DMS79 (cell line): ENCODE measurements around the gene MYO3B.

Source experiments
- DNase-seq: peaks from one replicate; lab custom pipeline; 2025; lab: John Stamatoyannopoulos, UW

Gene MYO3B

DNA sequence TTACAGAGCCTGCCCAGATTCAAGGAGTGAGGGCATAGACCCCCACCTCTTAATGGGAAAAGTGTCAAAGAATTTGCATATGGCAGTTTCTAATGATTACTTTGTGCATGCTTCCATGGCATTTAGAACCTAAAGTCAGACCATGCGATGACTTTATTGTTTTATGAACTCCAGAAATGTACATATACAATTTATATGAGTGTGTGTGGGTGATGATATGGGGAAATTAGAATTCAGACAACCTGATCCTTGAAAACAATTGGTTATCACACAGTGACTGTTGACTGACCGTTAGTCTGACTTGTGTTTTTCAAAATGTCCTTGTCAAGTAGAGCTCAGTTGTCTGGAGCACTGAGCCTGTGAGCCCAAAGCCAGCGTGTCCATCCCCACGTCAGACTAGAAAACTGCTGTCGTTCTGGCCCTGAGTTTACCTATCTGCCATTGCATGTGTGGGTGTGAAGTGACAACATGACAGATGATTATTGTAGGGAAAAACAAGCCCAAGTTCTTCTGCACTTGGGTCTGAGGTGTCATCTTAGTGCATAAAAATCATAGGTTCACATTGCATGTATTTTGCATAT lies 128.4 kb downstream of the MYO3B start:
- DNase-seq: no peak

DNA sequence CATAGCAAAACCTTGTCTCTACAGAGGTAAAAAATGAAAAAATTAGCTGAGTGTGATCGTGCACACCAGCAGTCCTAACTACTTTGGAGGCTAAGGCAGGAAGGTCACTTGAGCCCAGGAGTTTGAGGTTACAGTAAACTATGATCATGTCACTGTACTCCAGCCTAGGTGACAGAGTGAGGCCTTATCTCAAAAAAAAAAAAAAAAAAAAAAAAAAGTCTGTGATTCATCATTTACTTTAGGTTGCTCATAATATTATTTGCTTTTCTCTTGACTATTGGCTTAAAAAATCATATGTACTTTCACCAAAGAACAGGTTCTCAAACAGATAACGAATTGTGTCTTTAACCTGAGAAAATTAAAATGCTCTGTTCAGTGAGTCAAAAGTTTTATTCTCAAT lies 129.1 kb downstream of the MYO3B start:
- DNase-seq: no peak

DNA sequence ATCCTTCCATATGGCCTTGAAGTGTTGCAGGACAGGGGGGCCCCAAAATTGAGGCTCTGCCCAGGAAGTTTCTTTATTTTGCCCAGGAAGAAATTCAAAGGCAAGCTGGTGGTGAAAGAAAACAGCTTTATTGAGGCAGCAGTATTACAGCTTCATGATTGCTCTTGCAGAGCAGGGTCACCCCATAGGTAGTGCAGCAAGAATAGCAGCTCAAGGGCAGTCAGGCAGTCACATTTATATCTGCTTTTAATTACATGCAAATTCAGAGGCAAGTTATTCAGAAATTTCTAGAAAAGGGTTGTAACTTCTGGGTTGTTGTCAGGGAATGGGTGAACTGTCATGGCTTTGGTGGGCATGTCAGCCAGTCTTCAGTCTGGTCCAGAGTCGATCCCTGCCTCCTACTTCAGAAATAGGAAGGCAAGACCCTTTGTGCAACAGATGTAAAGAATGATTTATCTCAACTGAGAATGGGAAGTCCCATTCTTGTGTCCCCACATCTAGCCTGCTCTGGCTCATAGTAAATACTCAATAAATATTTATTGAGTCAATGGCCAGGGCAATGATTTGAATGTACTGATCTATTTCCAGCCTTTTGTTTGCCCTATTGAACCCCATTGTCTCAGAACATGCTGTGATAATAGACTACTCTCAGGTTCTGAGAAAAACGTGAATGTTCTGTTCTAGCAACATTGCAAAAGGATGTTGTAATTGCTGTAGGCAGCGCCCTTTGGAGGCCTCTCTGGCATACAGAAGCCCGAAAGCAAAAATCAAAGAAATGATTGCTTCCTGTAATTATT lies 129.8 kb downstream of the MYO3B start:
- no peak for DNase-seq

DNA sequence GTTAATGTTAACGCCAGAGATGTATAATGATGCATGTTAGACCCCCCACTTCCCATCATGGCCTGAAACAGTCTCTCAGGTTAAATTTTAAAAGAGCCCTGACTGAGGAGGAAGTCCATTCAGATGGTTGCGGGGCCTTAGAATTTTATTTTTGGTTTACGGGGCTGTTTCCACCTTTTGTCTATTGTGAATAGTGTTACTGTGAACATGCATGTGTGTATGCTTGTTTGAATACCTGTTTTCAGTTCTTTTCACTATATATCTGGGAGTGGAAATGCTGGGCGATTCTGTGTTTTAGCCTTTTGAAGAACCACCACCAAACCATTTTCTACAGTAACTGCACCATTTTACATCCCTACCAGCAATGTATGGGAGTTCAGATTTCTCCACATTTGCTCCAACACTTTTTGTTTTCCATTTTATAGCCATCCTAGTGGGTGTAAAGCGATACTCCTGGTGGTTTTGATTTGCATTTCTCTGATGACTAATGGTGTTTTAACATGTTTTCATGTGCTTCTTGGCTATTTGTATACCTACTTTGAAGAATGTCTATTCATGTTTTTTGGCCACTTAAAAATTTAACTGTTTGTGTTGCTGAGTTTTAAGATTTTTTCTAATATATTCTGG lies 133.0 kb downstream of the MYO3B start:
- DNase-seq: no peak

DNA sequence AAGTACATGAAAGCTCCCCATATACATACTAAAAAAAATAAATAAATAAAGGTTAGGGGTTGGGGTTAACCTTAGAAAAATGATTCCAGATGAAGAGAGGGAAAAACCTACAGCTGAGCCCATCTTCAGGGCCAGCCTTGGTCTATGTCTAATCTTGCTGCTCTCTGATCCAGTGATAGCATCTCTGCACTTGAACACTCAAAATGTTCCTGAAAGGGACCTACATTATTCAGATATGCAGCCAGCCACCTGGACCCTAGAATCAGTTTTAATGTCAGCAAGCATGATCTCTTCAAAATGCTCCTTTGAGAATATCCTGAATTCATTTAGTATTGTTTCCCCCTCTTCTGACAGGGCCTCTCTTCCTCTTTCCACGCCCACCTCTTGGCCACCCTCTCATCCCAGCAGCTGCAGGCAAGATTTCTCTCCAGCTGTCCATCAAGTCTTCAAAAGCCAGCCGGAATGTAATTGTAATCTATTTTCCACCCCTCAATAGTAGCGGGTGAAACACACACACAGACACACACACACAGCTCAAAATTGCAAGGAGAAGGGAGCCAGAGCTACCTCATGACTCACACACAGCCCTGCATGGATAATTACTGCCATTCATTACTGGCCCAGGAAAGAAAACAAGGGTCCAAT lies 135.5 kb downstream of the MYO3B start:
- no peak for DNase-seq

DNA sequence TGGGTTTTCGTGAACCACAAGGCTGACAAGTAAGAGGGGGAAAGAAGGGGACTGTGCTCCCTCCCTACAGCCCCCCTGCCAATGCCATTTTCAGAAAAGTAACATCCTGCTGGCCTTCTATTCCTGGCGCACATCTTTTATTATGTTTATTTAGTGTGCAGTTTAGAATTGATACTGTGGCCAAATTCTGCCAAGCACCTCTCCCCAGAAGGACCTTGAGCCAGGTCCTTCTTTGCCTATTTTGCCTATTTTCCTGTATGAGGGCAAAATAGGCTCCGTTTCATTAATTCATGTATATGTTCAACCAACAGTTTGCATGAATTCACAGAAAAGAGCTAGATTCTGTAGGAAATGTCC lies 136.0 kb downstream of the MYO3B start:
- DNase-seq: no peak

DNA sequence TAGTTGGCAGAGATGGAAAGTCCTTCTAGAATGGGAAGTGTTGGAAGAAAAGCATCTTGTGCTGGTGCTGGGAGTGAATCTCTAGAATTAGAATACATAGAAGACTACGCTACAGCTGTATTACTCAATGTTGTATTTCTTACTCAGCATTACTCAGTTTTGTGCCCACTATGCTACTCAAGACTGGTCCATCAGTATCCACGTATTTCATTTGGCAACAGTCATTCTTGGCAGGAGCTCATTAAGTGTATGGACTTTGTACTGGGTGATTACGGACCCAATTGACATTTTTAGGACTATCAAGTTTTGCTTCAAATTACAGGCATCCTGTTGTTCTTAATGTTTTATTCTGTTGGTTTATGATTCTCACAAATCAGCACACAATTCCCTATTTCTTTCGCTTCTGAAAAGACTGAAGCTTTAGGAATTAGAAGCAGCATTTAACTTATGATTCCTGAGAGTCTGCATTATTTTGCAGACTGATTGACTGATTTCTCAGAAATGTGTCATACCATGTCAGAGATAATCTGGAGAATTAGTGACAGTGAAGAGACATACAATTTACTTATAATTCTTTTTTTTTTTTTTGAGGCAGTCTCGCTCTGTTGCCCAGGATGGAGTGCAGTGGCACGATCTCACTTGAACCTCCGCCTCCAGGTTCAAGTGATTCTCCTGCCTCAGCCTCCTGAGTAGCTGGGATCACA lies 136.9 kb downstream of the MYO3B start:
- DNase-seq: no peak

DNA sequence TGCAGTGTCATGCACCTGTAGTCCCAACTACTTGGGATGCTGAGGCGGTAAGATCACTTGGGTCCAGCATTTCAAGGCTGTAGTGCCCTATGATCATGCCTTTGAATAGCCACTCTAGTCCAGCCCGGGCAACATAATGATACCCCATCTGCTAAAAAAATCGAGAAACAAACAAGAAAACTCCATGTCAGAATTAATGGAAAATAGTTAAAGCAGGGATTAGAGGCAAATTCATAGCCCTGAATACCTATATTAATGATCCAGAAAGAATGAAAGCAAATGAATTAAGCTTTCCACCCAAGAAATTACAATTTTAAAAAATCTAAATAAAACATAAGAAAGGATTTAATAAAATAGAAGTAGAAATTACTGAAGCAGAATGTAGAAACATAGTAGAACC lies 143.0 kb downstream of the MYO3B start:
- DNase-seq: no peak

DNA sequence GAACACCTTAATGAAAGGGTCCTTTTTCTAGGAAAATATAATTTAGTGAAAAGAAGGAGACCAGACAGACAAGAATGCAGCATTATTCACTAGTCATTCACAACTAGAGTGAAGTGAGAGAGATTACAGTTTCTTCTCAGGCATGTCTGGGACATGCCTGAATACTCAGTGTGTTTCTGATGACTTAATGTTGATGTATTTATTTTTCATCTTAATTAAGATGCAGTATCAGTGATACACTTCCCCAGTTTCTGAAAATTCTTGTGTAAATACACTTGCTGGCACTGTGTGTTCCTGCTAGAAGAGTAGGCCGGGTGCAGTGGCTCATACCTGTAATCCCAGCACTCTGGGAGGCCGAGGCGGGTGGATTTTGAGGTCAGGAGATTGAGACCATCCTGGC lies 143.6 kb downstream of the MYO3B start:
- DNase-seq: no peak

DNA sequence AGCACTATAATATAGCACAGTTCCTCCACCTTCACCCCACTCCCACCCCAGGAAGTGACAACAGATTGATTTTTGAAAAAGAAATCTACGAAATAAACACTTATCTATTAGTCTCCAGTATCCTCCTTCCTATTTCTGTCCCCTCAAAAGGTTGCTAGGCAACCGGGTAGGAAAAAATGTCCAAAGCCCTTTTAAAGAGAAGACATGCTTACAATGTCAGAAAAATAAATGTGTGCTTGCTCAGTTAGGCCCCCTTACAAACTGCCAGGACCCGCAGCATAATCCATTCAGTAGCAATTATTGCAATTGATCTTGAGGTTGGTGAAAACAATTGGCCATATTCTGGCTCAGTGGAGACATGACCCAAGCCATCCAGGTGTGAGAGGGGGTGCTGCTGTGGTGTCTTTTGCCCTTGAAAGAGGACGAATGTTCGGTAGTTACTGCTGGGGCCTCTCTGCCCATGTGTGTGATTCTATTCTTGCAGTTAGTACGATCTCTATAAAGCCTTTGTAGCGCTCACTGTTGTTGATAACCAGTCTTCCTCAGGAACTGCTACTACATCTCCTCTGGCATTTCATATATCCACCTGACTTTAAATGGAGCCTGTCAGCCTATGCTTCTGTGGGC lies 144.3 kb downstream of the MYO3B start:
- DNase-seq: no peak

DNA sequence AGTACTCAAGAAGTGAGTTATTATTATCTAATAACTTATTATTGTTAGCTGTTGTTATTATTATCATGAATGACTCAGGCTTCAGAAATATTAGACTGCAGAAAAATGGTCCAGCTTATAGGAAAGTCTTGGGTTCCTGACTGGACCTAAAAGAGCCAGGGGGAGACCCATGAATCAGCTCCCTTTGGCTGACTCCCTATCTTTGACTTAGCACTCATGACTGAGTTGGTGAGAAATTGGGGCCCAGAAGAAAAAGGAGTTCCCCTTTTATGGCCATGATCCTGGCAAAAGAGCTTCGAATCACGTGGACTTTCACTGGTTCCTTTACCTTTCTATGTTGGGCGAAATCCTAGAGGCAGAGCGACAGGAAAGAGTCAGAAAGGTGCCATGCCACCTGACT lies 145.8 kb downstream of the MYO3B start:
- no peak for DNase-seq

DNA sequence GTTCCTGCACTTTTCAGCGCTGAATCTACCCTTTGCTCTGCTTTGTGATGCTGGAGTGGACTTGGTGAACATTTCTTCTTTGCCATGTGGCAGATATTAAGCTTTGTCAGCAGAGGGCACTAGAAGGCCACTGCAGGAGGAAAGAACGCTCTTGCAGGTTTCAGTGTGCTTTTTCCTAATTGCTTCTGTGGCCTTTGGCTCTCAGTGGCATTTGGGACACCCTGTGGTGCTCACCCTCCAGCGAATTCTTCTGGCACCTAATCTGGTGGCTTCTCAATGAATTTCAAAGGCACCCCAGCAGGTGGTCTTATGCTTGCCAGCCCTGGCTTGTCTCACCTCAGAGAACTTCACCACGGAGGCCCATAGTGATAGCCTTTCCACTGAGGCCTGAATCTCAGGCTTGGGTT lies 146.7 kb downstream of the MYO3B start:
- peak; percentile 42 for DNase-seq

DNA sequence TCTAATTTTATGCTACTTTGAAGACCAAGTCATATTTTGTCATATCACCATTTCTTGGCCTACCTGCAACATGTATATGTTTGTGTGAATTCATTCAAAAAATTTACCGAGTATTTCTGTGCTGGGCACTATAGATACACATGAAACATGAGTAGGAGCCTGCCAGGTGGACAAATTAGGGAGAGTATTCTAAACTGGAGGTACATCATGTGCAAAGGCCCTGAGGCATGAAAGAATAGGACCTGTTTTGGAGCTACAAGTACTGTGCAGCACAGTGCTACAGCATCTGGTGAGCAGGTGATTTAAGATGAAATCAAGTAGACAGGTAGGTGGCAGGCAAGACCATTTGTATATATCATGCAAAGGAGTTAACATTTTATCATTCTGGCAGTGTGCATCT lies 152.9 kb downstream of the MYO3B start:
- DNase-seq: no peak

DNA sequence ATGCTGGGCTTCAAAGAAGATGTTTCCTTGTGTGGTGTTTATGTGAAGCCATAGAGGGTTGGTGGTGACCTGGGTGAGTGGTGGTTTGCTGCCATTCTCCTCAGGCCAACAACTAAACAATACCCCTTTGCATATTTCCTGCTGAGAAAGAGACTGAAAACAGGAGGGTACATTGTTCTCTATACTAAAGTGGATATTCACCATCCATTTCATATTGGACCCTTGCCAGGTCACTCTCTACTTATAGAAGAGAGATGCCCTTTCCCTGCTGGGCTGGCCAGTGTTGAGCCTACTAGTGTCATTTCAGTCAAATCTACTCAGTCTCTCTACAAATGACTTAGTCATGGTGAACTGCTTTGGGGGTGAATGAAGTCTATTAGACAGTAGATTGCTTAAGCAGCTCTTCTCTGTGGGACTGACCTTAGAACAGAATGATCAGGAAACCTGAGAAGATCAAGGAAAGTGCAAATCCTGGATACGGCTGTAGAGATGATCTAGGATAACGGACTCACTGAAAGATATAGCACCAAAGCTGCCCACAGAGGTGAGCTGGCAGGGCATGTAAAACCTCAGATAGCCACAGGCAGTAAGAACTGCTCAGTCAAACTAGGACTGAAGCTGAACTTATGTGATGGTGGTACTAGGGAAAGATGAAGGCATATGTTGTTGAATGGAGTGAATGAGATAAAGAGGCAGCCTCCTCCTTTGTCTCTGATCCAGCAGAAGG lies 154.9 kb downstream of the MYO3B start:
- no peak for DNase-seq

DNA sequence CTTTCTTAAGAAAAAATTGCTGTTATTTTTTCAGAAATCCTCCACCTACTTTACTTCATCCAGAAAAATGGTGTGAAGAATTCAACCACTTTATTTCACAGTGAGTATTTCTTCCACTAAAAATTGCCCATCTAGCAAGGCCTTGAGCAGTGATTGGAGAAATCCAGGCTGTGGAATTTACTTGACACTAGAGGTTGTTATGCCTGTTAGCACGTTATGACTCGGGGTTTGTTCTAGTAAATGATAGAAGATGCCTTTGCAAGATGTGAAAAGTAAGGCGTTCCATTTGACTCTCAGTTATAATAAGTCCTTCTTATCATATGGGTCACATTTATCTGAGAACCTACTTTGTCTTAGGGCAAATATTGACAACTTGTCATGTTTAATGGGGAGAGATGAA lies 157.4 kb downstream of the MYO3B start:
- DNase-seq: no peak

DNA sequence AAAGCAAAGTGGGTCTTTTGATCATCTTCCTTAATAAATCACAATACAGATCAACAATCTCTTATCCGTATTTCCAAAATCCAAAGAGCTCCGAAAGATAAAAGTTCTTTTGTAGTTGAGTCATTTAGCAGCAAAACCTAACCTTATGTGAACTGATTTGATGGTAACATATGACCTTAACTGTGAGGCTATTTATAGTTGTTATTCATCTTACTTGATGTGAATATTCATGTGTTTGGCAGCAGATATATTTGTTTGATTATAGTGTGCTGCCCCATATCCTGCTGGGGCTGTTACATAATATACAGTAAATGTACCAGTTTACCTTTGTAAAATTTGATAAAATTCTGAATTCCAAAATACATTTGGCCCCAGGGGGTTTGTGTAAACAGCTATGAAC lies 158.5 kb downstream of the MYO3B start:
- no peak for DNase-seq

DNA sequence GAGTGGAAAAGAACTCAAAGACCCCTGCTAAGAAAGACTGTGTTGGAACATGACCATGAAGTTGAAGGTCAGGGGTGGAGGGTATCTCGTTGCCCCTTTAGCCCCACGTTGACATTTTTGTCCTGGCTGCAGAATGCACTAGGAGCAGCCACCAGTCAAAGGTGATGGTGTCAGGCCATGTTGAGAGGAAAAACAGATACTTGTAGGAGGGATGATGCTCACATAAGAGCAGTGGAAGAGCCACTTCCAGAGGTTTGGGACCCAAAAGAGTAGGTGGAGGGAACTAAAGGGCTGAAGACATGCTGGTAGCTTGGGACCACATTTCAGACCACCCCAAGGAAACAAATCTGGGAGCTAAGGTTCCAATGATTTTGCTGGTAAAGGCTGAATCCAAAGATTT lies 159.0 kb downstream of the MYO3B start:
- DNase-seq: no peak

DNA sequence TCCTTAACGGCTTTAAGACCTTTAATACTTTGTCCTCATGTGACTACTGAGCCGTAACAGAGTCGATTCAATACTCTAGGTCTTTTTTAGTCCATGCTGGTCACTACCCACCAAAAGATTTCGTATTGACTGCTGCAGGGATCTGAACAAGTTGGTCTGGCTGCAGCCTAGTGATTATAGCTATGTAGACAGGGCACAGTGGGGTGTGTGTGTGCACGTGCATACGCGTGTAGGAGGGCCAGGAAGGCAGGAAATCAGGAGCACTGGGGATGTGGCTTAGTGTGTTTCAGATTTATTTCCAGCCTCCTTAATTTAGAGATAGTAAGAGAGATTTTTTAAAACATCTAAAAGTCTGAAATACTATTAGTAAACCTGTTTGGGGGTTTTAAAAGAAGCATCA lies 161.4 kb downstream of the MYO3B start:
- no peak for DNase-seq

DNA sequence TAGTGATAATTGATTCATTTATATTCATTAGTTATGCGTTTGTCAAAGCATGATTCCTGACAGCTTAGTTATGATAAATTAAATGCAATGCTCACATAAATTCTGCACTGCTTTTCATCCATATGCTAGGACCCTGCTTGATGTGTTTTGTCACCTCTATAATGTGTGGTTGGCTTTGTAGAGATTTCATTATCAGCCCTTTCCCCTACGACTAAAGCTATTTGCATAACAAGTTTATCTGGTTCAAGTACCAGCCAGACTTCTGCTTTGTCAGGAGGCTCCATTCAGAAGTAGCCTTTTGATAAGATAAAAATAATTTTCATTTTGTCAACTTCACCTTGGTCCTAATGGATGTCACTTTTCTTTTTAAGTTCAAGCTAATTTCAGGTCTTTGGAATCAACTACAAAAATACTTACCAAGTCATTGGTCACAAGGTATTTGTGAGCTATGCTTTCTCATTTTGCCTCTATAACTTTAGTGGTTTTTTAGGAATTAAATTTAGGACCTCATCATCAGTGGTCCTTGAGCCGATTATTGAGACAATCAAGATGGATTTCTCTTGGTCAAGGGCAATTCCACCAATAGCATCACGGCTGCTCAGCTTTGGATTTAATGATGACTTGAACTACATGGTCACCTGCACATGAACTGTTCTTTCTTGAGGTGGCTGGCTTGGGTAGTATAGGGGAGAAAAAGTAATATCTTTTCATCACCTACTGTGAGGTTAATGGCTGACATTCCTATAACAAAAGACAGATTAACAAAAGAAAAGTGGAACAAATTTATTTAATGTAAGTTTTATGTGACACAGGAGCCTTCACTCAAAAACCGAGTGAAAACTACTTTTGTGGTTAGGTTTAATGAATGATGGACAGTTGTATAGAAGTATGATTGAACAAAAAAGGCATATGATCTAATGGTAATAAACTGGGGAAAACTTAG lies 162.1 kb downstream of the MYO3B start:
- DNase-seq: no peak

DNA sequence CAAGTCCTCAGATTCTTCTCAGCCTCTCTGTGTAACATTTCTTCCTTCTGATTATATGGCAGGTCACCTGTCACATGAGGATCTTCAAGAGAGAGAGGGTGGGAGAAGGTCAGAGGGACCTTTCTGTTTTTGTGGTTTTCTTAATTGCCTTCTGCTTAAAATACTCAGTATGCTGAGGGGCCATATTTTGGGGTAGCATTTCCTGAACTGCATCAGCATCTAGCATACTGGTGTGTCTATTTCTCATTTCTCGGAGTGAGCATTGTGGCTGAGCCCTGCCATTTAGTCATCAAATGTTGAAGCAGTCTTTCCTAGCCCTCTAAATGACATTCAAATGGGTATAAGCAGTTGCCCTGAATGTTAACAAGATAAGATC lies 162.7 kb downstream of the MYO3B start:
- DNase-seq: no peak
